HS-5 (cell line): Measurements from ENCODE around the gene NEK3.
"Not testable (repeated sequence)": the region's sequence is repeated elsewhere in the genome, so short reads cannot be mapped to it uniquely, and the experiment has no call there.

Source experiments
- DNase-seq: peaks from one replicate; pipeline ENCODE4 v3.0.0-alpha.2; 2012; ENCODE audit warnings: low read depth

Gene NEK3

DNA sequence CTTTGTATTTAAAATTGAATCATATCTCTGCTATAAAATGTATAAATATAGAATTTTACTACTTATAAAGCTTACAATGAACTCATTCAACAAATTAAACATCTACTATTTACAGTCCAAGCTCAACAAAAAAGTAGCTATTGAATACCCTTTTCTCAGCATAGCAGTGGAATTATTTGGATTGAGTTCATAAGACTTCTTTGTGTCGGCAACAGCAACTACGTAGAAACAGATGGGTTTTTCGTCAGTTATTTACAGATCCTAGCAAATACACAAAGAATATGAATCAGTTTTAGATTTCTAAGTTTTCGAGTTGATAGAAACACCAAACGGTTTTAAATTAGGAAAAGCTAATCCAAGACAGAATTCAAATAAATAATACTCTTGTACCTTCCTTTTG is 10.4 kb upstream of the NEK3 start:
- no peak for DNase-seq

GRCh38 chr13:52165411-52165810 is 6.0 kb upstream of the NEK3 start:
- DNase-seq, result no peak

- DNase-seq, result no peak
These were observed 5.6 kb upstream of the NEK3 start for GRCh38 chr13:52164989-52165388.

DNA sequence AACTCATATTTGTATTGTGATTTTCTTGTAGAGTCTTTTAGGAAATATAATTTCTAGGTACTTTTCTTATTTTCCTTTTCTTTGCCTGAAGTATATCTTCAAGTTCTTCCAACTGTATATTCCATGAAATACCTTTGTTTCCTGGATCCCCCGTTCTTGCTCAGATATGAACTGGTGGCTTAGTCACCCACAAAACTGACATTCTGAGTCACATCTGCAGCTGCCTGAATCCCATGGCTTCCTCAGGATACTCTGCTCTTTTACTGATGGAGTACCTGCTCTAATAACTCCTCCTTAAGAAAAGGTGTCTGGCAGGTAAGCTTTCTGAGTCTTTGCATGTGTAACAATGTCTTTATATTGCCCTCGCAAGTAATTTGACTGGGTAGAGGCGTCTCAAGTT is 4.5 kb upstream of the NEK3 start:
- DNase-seq, result not testable (repeated sequence)

- no peak for DNase-seq
These were observed 3.1 kb upstream of the NEK3 start for GRCh38 chr13:52162279-52163101.

GRCh38 chr13:52161181-52161646 is 1.8 kb upstream of the NEK3 start:
- no peak for DNase-seq

- no peak for DNase-seq
These were observed 1.1 kb upstream of the NEK3 start for GRCh38 chr13:52160506-52160905.

DNA sequence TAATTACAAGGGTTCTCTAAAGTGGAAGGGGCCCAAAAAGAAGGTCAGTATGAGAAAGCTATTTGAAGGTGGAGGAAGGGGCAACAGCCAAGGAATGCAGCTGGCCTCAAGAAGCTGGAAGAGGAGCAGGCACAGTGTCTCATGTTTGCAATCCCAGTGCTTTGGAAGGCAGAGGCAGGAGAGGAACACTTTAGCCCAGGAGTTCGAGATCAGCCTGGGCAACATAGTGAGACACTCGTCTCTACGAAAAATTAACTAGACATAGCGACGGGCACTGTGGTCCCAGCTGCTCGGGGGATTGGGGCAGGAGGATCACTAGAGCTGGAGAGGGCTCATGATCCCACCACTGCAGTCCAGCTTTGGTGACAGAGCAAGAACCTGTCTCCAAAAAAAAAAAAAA is 656 bp upstream of the NEK3 start:
- DNase-seq, result no peak

DNA sequence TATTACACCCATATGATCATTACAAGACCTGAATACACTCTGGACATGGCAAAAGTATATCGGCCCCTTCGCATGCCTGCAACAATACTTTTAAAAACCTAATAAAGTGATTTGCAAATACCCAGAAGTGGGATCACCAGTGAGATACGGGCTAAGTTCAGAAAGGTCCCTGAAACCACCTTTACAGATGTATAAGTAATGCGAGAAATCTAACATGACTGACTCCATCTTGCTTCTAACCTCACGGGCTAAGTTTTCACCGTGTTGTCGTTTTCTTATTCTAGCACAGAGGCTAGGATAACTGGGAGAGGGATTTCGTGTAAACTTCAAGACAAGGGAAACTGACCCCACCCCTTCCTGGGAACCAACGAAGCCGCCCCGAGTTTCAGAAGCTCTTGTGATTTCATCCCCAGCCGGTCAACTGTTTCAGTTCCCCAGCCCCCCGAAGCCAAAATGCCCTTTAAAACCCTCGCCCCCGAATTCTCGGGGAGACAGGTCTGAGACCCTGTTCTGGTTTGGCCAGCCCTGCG is 703 bp downstream of the NEK3 start:
- no peak for DNase-seq

DNA sequence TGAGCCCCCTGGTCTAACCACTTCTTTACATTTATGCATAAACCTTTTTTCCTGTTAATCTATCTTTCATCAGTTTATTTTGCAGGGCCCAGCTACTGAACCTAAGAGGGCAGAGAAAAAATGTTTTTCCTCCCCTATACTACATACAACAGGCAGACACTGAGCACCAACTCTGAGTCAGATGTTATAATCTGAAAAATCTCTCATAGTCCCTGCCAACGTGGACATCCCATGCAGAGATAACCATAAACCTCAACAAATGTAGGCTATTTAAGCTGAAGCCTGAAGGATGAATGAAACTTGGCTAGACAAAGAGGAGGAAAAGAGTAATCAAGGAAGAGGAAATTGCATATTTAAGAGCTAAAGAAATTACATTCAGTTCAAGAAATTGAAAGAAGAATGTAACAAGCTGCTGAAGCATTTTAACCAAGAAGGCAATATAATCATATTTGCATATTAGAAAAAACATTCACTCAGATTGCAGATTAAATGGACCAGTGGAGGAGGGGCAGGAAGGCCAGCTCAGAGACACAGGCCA is 2.6 kb downstream of the NEK3 start:
- DNase-seq, result no peak

DNA sequence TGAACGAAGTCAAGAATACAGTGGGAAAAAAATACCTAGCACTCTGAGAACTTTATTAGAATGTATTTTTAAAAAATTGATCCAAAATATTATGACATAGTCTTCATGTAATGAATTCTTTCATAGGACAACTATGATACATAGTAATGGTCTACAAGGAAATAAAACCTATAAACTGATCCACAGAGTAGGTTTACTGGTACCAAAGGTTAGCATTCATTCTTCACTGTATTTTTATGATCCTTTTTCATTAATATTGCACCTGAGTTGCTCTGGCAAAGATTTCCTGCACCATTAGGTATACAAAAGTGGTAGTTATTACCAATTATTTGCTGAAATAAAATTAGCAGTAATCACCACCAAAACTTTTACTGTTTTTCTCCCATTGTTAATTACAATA is 4.2 kb downstream of the NEK3 start:
- no peak for DNase-seq

DNA sequence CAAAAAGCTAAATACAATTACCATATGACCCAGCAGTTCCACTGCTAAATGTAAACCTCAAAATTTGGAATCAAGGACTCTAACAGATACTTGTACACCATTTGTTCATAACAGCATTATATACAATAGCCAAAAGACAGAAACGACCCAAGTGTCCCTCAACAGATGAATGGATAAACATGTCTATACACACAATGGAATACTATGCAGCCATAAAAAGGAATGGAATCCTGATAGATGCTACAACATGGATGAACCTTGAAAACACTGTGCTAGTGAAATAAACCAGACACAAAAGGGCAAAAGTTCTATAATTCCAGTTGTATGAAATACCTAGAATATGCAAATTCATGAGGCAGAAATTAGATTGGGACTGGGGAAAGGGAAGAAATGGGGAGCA is 12.2 kb downstream of the NEK3 start:
- no peak for DNase-seq

GRCh38 chr13:52141299-52141698 is 18.1 kb downstream of the NEK3 start:
- DNase-seq, result no peak

- no peak for DNase-seq
These were observed 21.9 kb downstream of the NEK3 start for GRCh38 chr13:52137489-52137888.

DNA sequence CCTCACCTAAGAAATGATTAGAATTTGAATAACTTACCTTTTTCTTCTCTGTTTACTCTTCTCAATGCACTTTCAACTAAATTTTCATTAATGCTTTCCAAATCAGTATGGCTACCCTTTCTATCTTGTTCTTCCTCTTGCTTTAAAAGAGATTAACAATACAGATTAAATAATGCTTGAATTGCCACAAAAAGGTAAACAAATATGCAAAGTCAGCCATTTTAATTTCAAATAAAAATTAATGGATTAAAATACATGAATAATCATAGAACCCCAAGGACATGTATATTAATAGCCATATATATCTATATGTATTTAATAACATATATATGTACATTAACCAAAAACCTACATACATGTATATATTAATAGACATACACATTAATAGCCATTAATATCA is 22.6 kb downstream of the NEK3 start:
- no peak for DNase-seq

DNA sequence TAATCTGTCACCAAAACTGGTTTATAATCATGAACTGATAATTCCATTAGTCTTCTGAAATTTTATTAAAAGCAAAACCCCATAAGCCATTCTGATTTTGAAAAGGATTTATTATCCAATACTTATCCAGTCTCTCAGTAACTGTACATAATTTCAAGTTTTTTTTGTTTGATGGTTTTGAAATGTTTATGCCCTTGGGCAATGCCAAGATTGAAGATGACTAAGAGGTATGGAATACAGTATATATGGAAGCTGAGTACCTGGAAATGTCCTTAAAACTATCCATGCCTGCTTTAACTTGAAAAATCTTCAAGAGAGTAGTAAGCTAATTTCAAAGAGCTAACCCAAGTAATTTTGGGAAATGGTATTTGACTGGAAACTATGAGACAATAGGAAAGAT is 28.8 kb downstream of the NEK3 start:
- no peak for DNase-seq

DNA sequence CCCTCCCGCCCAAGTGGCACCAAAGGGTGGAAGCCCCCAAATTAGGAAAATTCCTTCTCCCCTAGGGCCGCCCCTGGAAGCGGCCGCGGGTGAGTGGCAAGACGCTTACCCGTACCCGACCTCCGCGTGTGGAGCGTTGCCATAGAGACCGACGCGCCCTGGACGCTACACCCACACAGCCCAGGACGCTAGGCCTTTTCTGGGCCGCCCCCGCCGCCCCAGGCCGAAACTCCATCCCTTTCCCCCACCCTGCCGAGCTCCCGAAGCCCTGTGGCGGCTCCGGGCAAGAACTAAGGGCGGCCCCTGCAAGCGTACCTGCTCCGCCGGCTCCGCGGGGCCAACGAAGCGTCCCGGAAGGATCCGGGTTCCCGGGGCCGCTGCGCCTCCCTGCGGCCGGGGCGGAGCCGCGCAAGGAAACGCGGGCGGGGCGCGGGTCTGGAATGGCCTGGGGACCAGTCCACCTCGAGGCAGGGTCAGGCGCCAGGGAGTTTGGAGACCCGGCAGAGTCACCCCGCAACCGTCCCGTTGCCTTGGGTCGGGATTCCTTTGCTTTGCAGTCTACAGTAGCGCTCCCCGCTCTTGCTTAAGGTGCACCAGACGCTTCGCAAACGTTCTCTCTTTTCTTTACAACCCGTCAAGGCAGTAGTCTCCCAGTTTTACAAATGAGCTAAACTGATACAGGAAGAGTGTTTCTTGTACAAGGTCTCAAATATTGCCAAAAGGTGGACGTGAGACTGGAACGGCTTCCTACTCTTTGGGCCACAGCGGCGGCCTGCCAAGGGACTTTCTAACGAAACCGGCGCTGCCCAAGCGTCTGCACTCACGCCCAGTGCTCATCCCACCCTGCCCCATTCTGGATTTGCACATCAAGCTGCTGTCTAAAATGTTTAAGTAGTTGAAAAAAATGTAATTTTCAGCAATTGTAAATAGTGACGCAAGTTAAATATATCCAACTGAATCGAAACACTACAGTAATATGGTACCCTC is 30.4 kb downstream of the NEK3 start, which contains the start of gene NEK5:
Gene NEK5 (minus strand): TSS at position 360 of the 987 bp plus-strand sequence. CDS start 1,591 bp downstream, outside the sequence.
- no peak for DNase-seq

GRCh38 chr13:52127783-52128702 is 31.4 kb downstream of the NEK3 start:
- no peak for DNase-seq

GRCh38 chr13:52127378-52127777 is 32.0 kb downstream of the NEK3 start:
- no peak for DNase-seq

- DNase-seq, result no peak
These were observed 33.9 kb downstream of the NEK3 start for GRCh38 chr13:52125547-52125946.

- DNase-seq, result no peak
These were observed 40.8 kb downstream of the NEK3 start for GRCh38 chr13:52118595-52118994.
